ENCODE data around the gene DAPK3. TPM values are rescaled to one million over a fixed set of nuclear protein-coding genes. Genes with fewer than 3 reads are reported as not detected.

Gene DAPK3
- total and polyA plus RNA-seq, 12 donors: 72.5 to 222 (median 112) TPM

GRCh38 chr19:3923096-3923758, 47.7 kb downstream of the DAPK3 start:
- Histone ChIP-seq H3K4me1 (no peaks in the 10 kb centered on the region), H3K27ac (no peak overlapping the region), H3K36me3 (no peaks in the 10 kb centered on the region), H3K4me3 (no peak overlapping the region), H3K27me3 (no peaks in the 10 kb centered on the region), H3K9me3 (peaks cover 0 to 34% (median 10%) of the 10 kb centered on the region in 11 donors)
- DNase-seq (no peak), ATAC-seq (no peak)
- TF ChIP-seq CTCF (IDR thresholded peaks at IDR 0.05): no peak
- intact Hi-C loops (cut with DNase I): no loop called here

- no peaks in the 10 kb centered on the region for H3K27me3 ChIP-seq
- DNase-seq (no peak), ATAC-seq (no peak)
- no peaks in the 10 kb centered on the region for H3K36me3 ChIP-seq
- WGBS, 2 donors: 94 to 96% methylated on average over 8 of the region's 8 CpGs
- no peaks in the 10 kb centered on the region for H3K4me1 ChIP-seq
- H3K9me3 ChIP-seq: peaks cover 0 to 35% (median 10%) of the 10 kb centered on the region in 11 donors
- TF ChIP-seq CTCF (IDR thresholded peaks at IDR 0.05): no peak
- no peak overlapping the region for H3K27ac ChIP-seq
- intact Hi-C loops (cut with DNase I): no loop called here
- no peak overlapping the region for H3K4me3 ChIP-seq
Measured at GRCh38 chr19:3919793-3920192, 51.1 kb downstream of the DAPK3 start.

- 92 to 96% methylated on average over 5 of the region's 5 CpGs for WGBS, 2 donors
- intact Hi-C loops (cut with DNase I): no loop called here
- H3K4me3 ChIP-seq: no peak overlapping the region
- no peak overlapping the region for H3K27ac ChIP-seq
- ATAC-seq (no peak), DNase-seq (no peak)
- no peaks in the 10 kb centered on the region for H3K36me3 ChIP-seq
- TF ChIP-seq CTCF (IDR thresholded peaks at IDR 0.05): no peak
- no peaks in the 10 kb centered on the region for H3K27me3 ChIP-seq
- H3K9me3 ChIP-seq: peaks cover 0 to 12% (median 0%) of the 10 kb centered on the region in 11 donors
- H3K4me1 ChIP-seq: no peaks in the 10 kb centered on the region
Measured at GRCh38 chr19:3916033-3916432, 54.9 kb downstream of the DAPK3 start.

- TF ChIP-seq CTCF (IDR thresholded peaks at IDR 0.05): no peak
- ATAC-seq: no peak
- no peaks in the 10 kb centered on the region for H3K27me3 ChIP-seq
- 73 to 74% methylated on average over 8 to 9 of the region's 9 CpGs for WGBS, 2 donors
- no peak overlapping the region for H3K27ac ChIP-seq
- H3K36me3 ChIP-seq: no peaks in the 10 kb centered on the region
- no peak overlapping the region for H3K4me3 ChIP-seq
- peaks cover 0 to 22% (median 8%) of the 10 kb centered on the region in 11 donors for H3K9me3 ChIP-seq
- H3K4me1 ChIP-seq: no peaks in the 10 kb centered on the region
- intact Hi-C loops (cut with DNase I): no loop called here
- no peak for DNase-seq
Measured at GRCh38 chr19:3914199-3914598, 56.7 kb downstream of the DAPK3 start.

Data from heart right ventricle (tissue), 16 donors.